GM19238 (cell line): ENCODE data around the gene ABCA13.

Source experiments
- DNase-seq: peaks from one replicate; pipeline ENCODE4 v3.0.0; 2011; ENCODE audit warnings: low spot score; ENCODE audit not compliant: insufficient read length

ABCA13 gene

DNA sequence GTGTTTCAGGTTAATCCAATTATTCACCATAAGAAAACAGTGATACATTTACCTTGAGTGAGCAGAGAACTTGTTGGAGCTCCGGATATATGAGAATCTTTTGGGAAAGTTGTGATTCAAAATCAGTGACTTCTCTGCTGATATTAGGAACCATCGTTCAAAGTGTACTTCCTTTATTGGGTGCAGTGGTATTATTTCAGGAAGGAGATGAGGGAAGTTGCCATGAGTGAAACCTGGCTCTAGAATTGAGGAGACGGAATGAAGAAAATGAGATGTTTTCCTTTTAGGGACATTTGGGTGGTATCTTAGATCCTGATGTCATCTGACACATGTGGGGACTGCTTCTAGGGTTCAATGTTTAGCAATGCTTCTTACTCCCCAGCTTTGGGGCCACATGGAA is 343.9 kb downstream of the ABCA13 start:
- no peak for DNase-seq

DNA sequence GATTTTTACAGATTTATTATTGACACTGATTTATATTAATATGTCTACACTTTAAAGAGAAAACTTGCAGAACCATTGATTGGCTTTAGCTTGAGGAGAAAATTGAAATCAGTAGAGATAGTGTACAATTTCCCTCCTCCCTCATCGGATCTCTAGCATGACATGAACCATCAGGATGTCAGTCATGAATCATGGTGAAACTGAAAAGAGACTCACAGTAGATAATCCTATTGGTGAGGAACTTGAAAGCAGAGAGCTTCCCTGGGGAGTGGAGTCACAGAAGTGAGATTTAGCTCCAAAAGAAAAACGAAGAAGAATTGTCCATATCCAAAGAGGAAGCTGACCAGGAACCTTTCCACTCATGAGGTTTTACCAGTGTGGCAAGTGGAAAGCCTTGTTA is 346.8 kb downstream of the ABCA13 start:
- DNase-seq = no peak

DNA sequence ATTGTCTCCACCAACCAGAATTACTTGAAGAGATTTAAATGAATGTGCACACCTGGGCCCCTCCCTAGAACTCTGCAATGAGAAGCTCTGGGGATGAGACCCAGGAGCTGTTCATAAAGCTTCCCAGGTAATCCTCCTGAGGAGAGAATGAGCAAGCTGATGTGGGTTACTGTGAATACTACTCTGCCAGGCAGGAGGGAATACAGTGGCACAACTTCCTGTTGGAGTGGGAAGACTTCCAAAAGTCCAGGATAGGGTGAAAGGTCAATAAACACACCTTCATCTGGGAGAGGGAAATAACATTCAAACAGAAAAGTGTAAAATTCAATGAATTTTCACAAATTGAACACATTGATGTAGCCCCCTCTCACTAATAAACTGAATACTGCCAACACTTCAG is 351.4 kb downstream of the ABCA13 start:
- DNase-seq = no peak

DNA sequence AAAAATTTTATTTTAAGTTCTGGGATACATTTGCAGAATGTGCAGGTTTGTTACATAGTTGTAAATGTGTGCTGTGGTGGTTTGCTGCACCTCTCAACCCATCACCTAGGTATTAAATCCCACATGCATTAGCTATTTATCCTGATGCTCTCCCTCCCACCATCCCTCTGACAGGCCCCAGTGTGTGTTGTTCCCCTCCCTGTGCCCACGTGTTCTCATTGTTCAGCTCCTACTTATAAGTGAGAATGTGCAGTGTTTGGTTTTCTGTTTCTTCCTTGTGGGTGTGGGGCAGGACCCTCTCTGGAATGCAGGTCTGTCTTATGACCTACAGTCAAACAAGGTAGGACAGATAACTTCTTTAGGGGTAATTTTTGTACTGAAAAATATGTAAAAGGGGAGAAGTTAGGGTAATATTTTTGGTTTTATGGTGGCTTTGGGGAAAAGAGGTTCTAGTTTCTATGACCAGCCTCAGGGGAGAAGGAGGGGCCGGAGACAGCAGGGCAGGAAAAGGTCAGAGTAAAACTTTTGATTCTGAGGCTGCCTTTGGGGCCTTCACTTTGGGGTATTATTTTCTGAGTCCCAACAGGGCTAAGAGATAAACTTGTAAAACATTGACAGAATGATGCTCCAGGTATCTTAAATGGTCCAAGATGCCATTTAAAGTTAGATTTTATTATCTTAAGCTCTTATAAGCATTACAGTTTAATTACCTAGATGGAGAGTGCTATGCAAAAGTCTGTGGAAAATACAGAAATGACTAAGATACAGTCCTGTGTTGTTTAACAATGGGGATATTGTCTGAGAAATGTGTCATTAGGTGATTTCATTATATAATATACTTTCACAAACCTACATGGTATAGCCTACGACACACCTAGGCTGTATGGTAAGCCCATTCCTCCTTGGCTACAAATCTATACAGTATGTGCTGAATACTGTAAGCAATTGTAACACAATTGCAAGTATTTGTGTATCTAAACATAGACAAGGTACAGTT is 354.8 kb downstream of the ABCA13 start:
- DNase-seq = no peak

DNA sequence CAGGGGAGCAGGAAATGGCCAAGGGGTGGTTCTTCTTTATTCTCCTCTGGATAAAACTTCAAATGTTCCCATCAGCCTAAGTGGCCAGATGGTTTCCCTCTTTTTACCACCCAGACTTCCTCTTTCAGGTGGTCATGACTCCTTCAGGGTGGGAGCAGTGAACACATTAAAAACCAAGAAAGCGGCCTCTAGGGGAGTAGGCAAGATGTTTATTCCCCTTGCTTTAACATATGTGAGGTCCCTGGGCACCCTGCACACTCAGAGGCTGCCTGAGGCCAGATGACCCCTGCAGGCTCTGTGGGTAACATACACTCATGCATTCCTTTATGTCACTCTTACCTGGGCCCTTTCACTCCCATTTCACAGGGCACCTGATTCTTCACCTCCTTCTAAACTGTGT is 357.4 kb downstream of the ABCA13 start:
- no peak for DNase-seq

DNA sequence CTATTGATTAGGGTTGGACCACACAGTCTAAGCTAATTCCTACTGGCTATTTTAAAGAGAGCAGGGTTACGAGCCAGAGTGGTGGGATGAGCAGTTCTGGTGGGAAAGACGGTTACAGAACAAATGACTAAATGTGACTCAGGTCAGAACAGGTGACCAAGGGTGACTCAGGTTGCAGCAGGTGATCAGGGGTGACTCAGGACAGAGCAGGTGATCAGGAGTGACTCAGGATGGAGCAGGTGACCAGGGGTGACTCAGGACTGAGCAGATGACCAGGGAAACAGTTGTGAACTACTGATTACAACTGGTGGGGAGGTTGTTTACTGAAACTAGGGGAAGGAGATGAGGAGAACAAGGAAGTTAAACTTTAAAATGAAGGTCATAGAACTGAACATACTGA is 366.3 kb downstream of the ABCA13 start:
- no peak for DNase-seq

DNA sequence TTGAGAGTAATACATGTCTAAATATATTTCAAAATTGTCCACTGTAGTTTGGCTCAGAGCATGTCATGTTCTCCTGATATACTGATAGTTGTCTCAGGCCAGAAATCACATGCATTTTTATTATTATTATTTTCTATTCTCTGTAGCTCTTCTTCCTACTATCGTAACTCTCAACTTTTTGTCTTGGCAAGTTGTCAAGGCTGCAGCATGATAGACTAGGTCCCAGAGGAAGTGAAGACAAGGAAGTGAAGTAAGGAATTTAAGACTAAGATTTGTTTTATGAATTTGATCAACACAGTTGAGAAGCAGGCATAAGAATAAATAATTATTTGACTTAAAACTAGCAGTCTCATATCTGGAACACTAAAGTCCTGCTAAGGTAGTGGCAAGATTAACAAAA is 369.5 kb downstream of the ABCA13 start:
- DNase-seq = no peak

DNA sequence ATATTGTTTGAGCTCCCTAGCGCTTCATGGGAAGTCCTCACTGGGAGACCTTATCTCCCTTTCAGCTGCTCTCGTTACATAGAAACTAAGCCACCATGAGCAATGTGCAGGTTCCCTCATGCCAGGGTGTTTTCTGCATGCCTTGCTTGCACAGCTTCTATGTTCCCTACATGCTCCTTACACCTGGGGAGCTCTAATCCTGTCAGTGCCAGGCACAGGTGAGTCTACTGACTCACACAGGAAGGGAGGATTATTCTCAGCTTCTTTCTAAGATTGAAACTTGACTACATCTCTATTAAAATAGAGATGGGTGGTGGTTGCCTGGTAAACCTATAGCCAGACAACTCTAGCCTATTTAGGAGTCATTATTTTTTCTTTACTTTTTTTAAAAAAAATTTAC is 377.4 kb downstream of the ABCA13 start:
- no peak for DNase-seq

DNA sequence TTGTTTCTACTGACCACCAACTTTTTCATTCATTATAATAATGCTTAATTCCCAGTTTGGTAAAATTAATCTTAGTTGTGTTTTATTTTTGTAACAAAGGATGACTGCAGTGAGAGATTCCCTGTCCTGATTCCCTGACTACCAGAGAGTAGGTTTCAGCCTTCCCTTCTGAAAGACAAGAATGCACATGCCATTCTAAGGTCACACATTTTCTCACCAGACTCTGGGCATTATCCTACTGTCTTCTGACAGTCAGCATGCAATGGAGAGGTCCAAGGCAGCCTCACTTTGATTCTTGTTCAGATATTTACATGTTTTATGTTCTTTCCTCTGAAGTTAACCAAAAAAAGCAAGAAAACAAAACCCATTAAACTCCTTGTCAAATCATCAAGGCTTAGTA is 380.4 kb downstream of the ABCA13 start:
- DNase-seq = no peak

DNA sequence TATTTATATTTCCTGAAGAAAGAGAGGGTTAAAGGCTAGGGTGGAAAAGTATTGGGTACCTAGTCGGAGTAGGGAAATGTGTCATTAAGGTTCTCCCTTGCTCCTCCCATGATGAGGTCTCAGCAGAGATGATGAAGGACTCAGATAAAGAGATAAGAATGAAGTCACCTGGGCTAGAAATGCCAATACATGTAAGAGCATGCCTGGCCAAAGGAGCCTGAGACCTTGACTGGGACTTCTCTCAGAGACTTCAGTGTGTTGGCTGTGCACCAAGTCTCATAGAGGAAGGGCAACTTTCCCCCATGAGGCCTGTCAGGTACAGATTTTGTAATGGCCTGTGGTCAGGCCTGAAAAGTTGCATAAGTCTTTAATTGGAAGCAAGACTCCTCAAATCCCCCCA is 392.1 kb downstream of the ABCA13 start:
- DNase-seq = no peak

DNA sequence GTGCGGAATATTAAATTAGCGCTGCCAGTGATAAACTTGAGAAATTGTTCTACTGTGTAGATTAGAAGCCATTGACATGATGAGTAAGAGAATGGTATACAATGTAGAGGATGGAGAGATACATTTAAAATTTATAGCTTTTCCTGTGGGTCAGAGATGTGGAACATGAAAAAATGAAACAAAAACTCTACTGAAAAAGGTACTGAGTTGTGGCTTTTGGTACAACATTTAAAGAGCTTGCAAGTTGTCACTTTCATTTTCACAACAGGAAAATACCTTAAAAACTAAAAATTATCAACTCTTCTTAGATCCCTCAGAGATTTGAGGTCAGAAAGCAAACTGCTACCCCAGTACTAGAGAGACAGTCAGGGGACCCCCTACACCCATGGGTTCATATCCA is 404.3 kb downstream of the ABCA13 start:
- DNase-seq = no peak

DNA sequence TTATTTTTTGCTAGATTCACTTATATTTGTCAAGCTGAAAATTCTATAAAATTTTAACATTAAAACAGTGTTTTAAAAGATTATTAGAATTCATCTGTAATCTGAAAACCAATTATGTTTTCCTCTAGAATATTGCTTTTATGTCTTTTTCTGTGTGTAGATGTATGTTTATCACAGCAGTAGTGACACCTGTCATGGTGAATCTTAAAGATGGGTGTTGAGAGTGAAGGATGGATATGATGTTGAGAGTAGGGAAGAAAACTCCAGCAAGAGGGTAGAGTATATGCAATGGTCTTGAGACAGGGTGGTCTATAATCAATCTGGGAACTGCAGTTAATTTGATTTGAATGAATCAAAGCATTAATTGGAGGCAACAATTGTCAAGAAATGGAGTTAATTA is 416.2 kb downstream of the ABCA13 start:
- DNase-seq = no peak

DNA sequence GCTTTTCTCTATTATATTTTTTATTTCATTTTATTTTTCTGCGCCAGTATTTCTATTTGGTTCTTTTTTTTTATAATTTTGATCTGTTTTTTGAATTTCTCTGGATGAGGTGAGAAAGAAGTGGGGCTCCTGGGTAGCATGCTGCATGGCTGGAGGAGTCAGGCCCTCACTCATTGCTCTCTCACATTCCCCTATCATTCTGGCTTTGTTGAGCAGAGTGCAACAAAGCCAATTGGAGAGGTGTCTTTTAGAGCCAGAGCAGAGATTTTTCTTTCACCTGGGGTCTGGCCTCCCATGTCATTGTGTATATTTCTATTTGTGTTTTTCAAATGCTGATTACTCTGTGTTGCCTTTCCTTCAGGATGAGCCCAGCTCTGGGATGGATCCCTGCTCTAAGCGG is 423.1 kb downstream of the ABCA13 start:
- DNase-seq = no peak

DNA sequence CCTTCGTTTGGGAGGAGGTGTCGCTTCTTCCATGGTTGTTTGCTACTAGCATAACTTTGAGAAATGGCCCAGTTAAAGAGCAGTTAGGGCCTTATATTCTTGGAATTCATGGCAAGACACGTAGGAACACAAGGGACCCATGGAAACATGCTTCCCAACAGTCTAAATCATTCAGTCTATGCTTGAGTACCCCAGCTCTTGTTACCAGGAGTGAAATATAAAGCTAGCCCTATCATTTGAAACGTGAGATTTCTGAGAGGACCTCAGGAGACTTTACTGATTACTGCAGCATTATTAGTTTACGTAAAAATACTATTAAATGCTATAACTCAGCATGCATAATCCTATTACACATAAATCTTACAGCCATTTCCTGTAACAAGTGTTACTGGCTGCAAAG is 424.5 kb downstream of the ABCA13 start:
- no peak for DNase-seq

DNA sequence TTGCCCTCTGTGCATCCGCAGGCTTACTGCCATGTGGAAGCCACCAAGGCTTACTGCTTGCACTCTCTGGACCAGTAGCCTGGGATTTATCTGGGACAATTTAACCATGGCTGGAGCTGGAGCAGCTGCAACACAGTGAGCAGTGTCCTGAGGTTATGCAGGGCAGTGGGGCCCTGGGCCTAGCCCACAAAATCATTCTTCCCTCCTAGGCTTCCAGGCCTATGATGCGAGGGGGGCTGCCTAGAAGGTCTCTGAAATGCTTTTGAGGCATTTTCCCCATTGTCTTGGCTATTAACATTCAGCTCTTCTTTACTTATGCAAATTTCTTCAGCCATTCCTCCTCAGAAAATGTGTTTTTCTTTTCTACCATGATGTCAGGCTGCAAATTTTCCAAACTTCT is 439.4 kb downstream of the ABCA13 start:
- DNase-seq = no peak

DNA sequence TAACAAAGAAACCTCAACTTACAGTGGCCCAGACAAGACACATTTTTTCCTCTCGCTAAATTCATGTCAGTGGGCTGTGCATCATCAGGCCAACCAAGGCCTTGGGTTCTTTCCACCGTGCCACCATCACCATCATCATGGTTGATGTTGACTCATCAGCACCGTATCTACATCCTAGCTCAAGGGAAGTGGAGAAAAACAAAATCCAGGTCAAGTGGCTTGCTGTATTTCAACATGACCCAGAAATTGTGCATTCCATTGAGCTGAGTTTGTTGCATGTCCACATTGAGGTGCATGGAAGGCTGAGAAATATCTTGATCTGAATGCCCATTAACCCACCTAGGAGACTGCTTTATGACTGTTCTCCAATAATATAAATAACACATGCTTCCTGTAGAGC is 440.7 kb downstream of the ABCA13 start:
- DNase-seq = no peak

DNA sequence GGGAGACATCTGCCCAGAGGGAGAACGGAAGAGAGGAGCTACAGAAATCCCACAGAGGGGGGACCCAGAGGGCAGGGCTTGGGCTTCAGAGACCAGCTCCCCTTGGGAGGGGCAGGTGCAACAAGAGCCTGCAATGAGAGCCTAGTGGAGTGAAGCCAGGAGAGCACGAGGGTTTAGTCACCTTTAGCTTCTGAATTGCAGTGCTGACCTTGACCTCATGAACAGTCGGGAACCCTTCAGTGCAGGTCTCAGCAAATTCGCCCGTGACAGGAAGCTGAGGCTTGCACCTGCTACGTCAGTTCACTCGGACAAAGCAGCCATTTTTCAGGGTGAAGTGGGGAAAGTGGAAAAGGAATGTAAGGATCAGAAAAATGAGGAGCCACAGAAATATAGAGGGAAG is 446.2 kb downstream of the ABCA13 start:
- DNase-seq = no peak

DNA sequence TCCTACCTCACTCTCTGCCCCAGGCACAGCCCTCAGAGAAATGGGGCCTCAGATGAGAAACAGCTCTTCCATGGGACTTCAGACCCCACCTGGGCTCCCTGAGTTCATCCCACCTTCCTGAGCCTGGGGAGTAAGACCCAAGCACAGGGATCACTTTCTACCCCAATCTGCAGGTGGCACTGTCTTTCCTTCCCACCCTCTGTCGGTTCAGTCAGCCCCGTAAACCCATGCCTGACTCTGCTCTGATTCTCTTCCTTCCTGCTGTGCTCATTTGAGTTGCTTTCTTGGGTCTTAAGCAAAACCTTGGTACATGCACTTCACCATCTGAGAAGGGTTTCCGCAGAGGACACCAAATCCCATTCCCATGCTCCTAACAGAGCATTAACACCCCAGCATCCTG is 446.7 kb downstream of the ABCA13 start:
- DNase-seq = no peak

DNA sequence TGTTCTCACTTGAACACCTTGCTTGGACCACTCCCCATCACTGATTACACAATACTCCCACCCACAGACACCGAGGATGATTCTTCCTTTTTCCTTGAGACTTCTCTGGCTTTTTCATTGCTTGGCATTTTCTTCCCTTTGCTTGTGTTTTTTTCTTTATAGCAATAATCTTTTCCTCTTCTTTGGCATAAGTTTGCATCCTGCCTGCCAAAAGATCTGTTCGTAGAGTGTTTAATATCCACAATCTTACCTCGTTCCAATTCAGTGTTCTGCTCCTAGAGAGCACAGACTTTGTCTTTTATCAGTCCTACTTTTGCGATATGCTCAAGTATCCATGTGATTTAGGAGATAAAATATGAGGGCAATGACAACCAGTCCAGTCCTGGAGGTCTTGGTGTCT is 449.8 kb downstream of the ABCA13 start:
- DNase-seq = no peak

DNA sequence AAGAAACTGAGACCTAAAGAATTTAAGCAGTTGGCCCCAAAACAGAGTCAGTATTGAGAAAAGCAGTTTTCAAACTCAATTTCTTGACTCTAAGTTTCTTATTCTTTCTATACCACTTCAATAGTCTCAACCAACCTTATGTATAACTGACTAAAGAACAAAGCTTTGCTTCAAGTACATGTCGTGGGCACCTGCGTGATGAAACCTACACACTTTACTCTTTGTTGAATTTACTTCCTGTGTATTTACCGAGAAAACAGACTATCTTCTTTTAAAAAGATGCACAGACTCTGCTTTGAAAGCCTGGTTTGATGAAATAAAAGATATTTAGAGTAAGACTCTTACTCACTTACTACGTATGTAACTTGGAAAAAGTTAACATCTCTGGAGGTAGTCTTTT is 455.9 kb downstream of the ABCA13 start:
- DNase-seq = no peak

DNA sequence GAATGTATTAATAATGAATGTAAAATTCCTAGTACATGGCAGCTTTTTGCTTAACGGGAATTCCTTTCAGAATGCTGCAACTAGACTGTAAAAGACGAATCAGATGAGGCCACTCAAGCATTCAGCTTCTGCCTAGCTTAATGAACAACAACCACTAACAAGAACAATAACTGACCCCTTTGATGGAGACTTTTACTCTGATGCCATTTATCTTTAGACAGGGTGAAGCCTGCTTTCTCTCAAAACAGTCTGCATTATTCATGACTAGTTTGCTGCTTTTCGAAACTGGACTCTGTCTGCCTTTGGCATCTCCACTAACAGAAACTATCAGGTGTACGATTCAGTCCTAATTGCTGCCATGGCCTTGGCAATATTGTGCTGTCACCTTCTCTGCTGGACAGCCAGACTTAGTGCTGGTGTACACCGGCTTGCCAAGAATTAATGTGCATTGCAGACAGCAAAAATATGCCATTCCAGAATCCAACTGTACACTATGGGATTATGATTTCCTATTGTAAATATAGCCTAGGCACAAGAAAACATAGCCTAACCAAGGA is 457.6 kb downstream of the ABCA13 start:
- no peak for DNase-seq

DNA sequence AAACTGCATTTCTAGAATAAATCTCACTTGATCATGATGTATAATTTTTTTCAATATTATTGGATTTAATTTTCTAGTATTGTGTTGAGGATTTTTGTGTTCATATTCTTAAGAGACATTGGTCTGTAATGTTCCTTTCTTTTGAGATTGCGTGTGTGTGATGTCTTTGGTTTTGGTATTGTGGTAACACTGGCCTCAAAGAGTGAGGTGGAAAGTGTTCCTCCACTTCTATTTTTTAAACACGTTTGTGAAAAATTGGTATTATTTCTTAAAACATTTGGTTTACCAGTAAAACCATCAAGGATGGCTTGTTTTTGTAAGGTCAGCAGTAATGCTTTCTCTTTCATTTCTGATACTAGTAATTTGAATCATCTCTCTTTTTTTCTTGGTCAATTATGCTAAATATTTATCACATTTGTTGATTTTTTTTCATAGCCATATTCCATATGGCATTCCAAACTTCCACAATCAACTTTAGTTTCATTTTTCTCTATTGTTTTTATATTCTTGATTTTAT is 462.9 kb downstream of the ABCA13 start:
- DNase-seq = no peak

DNA sequence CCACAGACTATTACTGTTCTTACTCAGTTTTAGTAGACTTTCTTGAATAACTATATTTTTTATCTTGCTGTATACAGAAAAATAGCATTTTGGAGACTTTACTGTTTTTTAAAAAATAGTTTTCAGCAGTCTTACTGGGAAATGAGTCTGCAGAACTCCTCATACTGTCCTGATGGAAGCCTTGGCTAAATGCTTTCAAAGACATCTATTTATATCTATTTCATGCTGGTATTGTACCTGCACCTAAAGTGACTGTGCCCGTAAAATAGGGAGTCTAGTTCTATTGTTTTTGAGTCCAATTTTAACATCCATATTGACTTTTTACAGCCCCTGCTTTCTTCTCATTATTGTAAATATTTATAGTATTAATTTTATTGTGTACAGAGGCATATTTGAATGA is 464.5 kb downstream of the ABCA13 start:
- DNase-seq = no peak
